GM18517 (cell line): Measurements from ENCODE around the gene RBFOX2.
"Not testable (repeated sequence)": the region's sequence is repeated elsewhere in the genome, so short reads cannot be mapped to it uniquely, and the experiment has no call there.

Source experiments
- ATAC-seq: cut with Tn5 transposase; IDR thresholded peaks from one replicate; pipeline ENCODE4 v1.9.1; 2021; ENCODE audit warnings: mild to moderate bottlenecking, moderate library complexity; ENCODE audit not compliant: unreplicated experiment

The RBFOX2 gene

DNA sequence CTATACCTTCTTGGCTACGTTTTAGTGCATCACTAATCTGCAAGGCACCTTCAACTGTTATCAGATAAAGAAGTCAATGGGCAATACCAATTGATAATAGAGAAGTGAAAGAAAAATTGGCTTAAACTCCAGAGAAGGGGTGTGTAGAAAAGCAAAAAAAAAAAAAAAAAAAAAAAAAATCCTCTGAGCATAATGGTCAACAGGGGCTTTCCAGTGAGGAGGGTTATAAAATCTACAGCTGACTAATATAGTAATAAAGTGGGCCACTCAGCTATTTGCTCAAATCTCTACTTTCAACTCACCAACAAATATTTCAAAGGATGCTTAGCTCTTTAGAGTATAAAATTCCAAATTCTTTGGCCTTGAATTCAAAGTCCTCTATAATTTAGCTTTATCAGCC, 233.1 kb downstream of the RBFOX2 start:
- no peak for ATAC-seq

DNA sequence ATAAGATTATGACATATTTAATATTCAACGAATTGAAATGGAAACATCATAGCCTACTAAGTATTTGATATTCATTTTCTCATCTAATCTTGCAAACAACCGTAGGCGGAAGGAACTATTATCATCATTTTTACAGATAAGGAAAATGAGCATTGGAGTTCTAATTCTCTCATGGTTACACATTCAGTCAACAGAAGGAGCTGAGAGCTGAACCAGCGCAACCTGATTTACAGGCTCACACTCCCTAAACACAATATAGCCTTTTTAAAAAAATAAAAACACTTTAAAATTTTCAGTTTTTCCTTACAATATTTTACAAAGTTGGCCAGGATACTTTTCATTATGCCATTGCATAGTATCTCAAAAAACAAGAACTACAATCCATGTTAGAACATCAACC, 236.1 kb downstream of the RBFOX2 start:
- no peak for ATAC-seq

- not testable (repeated sequence) for ATAC-seq
Observed at GRCh38 chr22:35791788-35792187, 236.8 kb downstream of the RBFOX2 start.

GRCh38 chr22:35785181-35785923, 243.3 kb downstream of the RBFOX2 start:
- no peak for ATAC-seq

DNA sequence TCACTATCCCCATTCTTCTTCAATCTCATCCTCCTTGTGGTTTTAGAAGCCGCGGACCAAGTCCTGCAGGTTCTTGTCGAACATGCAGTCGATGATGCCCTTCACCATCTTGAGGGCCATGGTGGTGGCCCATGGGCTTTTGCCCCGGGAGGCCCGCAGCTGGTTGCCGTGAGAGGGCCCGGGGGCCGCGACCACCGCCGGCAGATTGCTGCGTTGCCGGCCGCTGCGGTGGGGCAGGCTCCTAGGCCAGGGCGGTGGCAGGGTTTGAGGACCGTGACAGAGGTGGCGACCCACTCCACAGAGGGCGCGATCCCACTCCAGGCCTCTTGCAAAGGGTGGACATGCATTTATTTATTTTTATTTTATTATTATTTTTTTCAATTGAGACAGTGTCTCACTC, 244.0 kb downstream of the RBFOX2 start:
- no peak for ATAC-seq

GRCh38 chr22:35783943-35784614, 244.5 kb downstream of the RBFOX2 start:
- ATAC-seq, result no peak

DNA sequence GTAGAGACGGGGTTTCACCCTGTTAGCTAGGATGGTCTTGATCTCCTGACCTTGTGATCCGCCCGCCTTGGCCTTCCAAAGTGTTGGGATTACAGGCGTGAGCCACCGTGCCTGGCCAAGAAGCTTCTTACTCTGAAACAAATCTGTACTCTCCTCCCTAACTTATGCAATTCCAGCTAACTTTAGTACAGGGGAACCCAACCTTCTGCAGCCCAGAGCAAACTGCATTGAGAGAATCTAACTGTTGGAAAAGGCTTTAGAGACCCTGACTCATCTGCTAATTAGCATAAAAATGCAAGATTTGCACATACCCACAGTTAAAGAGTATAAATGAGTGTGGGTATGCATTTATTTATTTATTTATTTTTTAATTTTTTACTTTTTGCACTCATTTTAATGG, 246.1 kb downstream of the RBFOX2 start:
- no peak for ATAC-seq

DNA sequence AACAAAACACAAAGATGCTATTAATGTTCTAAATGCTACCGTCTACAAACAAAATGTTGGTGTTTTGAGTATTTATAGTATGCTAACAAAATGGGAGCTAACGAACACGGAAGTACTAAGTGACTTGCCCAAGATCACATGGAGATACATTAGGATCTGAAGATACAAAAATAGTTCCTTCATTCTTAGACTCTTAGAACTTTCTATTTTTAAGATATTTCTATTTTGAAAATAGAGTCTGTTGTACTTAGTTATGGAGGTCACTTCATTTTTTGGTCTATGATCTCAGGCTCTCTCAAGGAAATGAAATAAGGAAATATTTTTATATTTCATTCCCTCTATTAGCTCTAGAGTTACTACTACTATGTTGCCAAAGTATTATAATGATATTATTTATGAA, 246.7 kb downstream of the RBFOX2 start:
- no peak for ATAC-seq

GRCh38 chr22:35777335-35777975, 251.2 kb downstream of the RBFOX2 start:
- no peak for ATAC-seq

DNA sequence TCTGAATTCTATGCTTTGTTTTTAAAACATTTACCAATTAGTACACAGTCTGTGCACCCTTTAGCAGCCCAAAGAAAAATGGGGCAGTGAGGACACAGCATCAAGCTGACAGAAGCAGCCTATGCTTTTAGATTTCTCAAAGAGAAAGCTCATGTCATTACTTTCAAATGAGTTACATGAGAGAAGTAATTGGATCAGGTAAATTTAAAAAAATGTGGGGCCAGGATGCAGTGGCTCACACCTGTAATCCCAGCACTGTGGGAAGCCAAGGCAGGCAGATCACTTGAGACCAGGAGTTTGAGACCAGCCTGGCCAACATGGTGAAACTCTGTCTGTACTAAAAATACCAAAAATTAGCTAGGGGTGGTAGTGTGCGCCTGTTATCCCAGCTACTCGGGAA, 253.3 kb downstream of the RBFOX2 start:
- no peak for ATAC-seq

- no peak for ATAC-seq
Observed at GRCh38 chr22:35769974-35770373, 258.6 kb downstream of the RBFOX2 start.

- ATAC-seq, result no peak
Observed at GRCh38 chr22:35766654-35767580, 261.7 kb downstream of the RBFOX2 start.

DNA sequence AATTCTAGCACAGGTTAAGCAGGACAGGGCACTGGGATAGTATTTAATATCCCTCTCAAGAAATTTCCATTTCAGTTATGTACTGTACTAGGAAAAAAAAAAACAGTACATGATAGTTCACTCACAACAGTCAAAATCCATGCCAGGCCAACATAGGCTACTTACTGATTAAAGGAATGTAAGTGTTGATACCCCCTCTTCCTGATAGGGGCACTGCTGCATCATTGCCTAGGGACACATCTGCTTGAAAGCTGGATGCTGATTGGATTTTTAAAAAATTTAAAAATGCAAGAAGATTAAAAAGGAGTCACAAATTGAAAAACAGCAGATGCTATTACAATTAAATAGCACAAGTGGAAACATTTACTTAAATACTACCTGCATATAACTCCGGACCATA, 267.6 kb downstream of the RBFOX2 start:
- ATAC-seq, result no peak

- ATAC-seq, result no peak
Observed at GRCh38 chr22:35758394-35758793, 270.2 kb downstream of the RBFOX2 start.

- ATAC-seq, result no peak
Observed at GRCh38 chr22:35756722-35757121, 271.9 kb downstream of the RBFOX2 start.

GRCh38 chr22:35754761-35755160, 273.9 kb downstream of the RBFOX2 start:
- ATAC-seq, result no peak

DNA sequence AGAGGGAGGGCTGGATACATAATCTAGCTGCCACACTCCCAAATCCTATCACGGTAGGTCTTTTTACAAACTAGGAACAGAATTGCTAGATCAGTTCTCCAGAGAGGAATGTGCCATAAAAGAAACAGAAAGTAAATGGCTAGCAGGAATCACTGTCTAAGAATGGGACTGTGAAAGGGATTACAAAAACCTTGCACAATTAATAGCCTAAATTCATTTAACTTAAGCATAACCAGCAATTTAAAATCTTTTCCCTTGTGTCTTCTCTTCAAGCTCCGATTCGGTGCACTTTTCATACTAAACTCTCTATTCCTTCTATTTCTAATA, 275.8 kb downstream of the RBFOX2 start:
- ATAC-seq, result no peak

GRCh38 chr22:35752006-35752862, 276.4 kb downstream of the RBFOX2 start:
- no peak for ATAC-seq

GRCh38 chr22:35749808-35750207, 278.8 kb downstream of the RBFOX2 start:
- ATAC-seq, result peak; percentile 56
